Stimulated activated CD8-positive, alpha-beta memory T cell treated with anti-CD3 and anti-CD28 coated beads, Interleukin-15, amount 100 ng/mL, for 1 hour (primary cell): ENCODE data around the gene BSN.

Experiments used
- DNase-seq: peaks from one replicate; pipeline ENCODE4 v3.0.0-alpha.2; 2020; ENCODE audit warnings: low read depth

Gene BSN

DNA sequence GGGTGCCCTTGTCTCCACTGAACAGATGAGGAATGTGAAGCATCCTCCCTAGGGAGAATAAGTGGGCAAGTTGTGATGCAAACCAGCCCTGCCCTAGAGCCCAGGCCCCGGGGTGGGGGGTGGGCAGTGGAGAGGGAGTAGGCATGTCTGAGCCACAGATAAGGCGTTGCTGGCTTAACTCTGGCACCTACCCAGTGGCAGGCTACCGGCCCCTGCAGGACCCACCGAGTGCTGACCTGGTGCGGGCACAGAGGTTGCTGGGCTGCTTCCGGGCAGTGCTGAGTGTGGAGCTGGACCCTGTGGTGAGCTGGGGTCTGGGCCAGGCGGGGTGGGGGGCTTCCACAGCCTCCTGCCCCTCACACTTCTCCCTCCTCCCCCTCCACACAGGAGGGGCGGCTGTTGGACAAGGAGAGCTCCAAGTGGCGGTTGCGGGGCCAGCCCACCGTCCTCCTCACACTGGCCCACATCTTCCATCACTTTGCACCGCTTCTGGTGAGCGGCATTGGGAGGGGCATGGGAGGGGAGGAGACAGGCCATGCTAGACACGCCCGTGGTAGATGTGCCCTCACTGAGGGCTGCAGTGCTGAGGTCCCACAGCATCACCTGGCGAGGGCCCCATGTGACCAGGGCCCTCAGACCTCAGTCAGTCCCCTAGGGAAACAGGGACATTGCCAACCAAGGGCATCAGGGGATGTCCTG is 145.2 kb downstream of the BSN start:
- DNase-seq, result no peak

- no peak for DNase-seq
Observed at GRCh38 chr3:49700014-49700413, 145.7 kb downstream of the BSN start.

GRCh38 chr3:49700453-49701128 is 146.3 kb downstream of the BSN start:
- no peak for DNase-seq

DNA sequence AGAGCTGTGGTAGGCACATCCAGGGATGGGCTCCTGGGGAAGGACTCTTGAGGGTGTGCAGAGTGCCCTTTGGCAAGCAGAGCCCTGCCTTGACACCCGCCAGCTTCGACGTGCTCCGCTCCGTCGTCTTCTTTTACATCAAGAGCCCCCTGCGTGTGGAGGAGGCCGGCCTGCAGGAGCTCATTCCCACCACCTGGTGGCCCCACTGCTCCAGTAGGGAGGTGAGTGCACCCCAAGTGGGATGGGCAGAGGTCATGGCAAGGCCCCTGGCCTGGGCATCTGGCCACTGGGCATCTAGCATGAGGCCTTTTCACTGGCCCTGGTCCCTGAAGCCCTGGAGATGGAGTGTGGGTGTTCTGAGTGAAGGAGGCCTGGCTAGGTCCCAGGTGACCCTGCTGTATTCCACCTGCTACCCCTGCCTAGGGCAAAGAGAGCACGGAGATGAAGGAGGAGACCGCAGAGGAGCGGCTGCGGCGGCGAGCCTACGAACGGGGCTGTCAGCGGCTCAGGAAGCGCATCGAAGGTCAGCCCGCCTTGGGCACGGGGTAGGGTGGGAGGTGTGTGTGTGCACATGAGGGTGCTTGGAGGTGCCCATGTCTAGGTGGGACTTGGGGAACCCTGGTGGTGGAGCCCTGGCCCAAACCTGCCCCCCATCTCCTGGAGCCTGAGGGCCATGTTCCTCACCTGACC is 147.3 kb downstream of the BSN start:
- DNase-seq, result no peak

DNA sequence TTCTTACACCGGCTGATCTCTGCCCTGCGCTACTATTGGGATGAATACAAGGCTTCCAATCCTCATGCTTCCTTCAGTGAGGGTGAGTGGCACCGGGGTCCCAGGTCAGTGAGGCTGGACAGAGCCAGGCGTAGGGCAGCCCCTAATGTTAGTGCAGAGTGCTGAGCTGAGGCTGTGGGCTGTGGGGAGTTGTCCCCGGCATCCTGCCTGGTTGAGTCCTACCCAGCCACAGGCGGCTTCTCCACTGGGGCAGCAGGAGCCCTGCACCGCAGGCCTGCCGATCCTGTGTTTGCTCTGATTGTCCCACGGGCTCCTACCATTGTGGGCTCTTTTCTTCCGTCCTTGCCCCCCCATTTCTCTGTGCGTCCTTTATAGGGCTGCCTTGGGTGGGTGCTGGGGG is 148.4 kb downstream of the BSN start:
- no peak for DNase-seq

DNA sequence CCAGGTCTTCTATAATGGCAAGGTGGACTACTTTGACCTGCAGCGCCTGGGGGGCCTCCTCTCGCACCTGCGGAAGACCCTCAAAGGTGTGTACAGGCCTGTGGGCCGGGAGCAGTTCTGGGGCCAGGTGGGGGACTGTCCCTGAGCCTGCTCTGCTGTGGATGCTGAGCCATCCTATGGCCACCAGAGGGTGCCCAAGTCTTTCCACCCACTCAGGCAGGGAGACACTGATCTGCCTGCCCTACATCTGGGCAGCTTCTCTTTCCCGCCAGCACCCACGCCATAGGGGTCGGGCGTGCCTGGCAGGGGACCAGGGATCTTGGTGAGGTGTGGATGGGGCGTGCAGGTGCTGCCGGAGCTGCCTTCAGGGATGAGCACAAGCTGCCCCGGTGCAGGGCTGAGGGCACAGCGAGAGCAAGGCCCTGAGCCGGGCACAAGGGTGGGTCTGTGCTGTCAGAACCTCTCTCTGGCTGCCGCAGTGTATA is 149.2 kb downstream of the BSN start:
- DNase-seq, result no peak

DNA sequence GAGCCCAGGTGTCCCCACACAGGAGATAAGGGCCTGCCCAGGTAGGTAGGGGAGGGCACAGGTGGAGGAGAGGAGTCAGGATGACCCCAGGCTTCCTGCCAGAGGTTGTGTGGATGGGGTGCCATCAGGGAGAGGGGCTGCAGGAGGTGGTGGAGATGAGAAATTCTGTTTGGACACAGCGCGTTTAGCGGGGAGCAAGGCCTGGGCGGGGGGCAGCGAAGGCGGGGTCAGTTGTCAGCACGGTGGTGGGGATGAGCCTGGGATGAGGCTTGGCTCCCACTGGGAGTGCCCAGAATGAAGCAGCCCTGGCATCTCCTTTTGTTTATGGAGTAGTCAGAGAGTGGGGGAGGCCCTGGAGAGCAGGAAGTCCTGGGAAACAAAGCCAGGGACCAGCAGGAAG is 149.7 kb downstream of the BSN start:
- no peak for DNase-seq

DNA sequence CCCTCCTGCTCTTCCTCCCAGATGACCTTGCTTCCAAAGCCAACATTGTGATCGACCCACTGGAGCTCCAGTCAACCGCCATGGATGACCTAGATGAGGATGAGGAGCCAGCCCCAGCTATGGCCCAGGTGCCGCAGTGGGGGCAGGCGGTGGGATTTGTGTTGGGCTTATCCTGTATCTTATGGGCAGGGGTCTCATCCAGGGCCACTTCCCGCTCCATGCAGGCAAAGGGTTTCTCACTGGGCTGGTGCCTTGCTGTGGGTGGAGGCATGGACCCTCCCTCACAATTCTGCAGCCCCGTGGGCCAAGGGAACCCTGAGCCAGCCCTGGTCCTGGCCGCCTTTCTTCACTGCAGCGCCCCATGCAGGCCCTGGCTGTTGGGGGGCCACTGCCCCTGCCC is 150.4 kb downstream of the BSN start:
- no peak for DNase-seq

GRCh38 chr3:49705390-49705960 is 151.2 kb downstream of the BSN start:
- DNase-seq, result no peak

GRCh38 chr3:49706456-49707112 is 152.3 kb downstream of the BSN start:
- DNase-seq, result no peak

- DNase-seq, result no peak
Observed at GRCh38 chr3:49707113-49707480, 152.8 kb downstream of the BSN start.

DNA sequence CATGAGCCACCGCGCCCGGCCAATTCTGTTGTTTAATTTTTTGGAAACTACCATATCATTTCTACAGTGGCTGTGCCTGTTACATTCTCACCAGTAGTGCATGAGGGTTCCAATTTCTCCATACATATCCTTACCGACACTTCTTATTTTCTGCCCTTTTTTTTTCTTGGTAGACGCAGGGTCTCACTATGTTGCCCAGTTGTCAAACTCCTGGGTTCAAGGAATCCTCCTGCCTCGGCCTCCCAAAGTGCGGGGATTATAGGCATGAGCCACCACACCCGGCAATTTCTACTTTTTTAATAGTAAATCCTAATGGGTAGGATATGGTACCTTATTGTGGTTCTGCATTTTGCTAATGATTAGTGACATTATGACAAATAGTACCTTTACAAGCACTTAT is 155.6 kb downstream of the BSN start:
- DNase-seq, result no peak

DNA sequence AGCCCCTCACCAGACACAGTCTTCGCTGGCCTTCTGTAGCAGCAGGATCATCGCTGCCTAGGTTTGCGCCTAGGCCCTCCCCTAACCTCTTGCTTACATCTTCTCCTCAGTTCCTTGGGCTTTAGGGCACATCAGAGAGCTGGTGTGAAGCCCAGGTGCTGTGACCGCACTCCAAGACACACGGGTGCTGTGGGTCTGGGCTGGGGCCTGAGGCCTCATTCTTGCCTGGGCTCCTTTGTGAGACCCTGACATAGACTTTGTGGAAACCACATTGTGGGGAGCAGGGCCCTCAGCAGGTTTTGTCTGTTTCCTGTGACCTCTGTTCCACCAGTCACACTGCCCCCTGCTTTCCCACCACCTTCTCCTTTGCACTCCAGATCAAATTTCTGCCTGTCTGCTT is 157.2 kb downstream of the BSN start:
- no peak for DNase-seq

DNA sequence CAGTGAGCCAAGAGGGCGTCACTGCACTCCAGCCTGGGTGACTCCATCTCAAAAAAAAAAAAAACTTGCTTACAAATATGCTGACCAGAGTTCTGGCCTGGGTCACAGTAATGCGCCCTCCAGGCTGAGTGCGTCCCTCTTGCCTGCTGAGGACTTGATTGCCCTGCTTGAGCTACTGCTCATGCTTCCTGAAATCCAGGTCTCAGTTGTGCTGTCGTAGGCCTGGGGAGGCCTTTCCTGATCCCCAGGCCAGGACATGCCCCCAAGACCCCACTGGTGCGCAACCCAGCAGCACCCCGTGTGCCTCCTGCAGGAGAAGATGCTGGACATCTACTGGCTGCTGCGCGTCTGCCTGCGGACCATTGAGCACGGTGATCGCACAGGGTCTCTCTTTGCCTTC is 157.9 kb downstream of the BSN start:
- DNase-seq, result no peak

DNA sequence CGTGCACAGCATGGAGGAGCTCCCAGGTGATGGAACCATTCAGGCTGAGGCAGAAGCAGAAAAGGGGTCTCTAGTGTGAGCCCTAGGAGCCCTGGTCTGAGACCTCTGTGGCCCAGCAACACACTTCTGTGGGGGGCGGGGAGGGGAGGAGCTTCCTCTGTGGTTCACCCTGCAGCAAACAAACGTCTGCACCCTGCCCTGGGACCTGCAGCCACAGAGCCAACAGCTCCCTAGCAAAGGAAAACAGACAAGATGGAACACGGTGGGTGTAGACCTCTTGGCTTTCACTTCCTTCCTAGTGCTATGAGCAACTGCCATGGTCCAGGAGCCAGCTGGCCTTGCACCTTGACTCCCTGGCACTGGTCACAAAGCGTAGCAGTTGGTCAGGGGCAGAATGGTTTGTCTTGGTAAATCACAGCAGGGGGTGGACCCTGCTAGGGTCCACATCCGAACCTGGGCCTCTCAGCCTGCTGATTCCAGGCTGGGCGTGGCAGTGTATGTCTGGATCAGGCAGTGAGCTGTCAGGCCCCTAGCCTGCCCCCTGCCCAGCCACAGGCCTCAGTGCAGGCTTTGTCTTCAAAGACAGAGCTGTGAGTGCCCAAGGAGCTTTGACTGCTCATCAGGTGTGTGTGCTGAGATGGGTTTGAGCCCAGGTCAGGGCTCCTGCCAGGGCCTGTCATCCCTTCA is 158.5 kb downstream of the BSN start:
- no peak for DNase-seq

GRCh38 chr3:49713336-49714105 is 159.2 kb downstream of the BSN start:
- DNase-seq, result no peak

DNA sequence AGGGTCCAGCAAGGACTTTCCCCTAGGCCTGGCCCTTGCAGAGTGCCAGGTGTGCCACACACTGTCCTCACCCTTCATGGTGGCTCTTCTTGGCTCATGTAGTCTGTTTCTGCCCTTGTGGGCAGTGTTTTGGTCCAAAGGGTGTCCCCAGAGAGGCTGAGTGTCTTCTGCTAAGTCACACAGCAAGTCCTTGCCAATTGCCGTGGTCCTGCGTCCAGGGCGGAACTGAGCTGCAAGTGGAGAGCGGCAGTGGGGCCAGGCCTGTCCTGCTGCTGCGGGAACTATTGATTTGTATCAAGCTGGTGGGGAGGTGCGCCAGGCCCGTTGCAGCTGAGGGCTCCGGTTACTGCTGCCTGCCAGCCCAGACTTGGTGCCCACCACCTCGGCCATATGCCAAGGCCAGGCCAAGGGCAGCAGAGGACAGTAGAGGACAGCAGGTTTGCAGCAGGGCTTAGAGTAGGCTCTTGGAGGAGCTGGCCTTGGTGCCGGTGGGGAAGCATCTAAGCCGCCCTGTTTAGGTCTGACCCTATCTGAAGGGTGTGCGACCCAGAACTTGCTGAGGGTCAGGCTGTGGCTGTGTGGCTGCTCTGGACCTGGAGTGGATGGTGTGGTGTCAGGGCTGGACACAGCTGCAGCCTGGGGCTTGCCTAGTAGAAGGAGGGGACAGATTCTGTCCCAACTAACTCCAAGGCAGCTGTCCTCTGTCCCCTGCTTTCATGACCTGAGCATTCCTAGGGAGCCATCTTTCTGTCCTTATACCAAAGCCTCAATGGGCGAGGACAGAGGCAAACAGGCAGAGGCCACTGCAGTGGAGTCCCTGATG is 160.7 kb downstream of the BSN start:
- DNase-seq, result no peak

DNA sequence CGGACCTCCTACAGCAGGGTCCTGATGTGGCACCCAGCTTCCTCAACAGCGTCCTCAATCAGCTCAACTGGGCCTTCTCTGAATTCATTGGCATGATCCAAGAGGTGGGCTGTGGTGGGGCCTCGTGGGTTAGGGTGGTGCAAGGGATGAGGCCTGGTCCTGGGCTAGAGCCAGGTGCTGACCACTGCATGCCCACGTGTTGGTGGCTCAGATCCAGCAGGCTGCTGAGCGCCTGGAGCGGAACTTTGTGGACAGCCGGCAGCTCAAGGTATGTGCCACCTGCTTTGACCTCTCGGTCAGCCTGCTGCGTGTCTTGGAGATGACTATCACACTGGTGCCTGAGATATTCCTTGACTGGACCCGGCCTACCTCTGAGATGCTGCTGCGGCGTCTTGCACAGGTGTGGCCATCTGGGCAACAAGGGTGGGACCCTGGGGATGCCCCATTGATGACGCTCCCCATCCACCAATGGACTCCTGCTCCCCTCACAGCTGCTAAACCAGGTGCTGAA is 161.4 kb downstream of the BSN start:
- no peak for DNase-seq

DNA sequence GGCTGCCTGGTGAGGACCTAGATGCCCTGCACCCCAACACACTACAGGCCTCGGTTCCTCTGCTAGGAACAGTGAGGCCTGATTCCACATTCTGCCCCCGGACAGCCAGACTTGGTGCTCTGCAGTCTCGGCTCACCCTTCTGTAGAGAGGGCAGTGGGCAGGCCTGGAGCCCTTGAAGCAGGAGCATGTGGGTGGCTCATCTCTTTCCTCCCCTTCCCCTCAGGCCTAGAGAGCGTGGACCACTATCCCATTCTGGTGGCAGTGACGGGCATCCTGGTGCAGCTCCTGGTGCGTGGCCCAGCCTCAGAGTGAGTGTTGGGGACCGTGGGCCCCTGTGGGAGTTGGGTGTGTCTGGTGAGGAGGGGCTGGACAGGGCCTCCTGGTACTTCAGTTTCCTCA is 161.9 kb downstream of the BSN start:
- DNase-seq, result no peak

DNA sequence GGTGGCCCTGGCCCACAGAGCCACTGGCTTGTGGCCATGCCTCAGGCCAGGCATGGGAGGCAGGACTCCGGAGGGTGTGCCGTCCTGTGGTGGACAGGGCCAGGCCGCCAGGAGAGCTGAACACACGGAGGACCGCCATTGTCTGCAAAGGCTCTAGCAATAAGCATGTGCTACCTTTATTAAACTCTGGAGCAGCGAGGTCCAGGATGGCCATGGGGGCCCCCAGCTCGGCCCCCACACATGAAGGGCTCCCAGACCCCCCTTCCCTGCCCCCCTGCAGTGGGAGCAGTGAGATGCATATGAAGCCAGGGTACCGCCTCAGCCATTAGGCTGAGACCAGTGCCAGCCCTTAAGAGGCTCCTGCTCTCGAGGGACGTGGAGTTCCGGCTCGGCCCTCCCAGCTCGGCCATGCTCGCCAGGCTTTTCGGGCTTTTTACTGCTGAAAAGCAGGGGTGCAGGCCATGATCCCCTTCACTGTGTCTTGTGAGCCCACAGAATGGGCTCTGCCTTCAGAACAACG is 162.5 kb downstream of the BSN start:
- DNase-seq, result no peak
